VCaP (cell line): ENCODE measurements around the gene HDAC9.

Source experiments
- H3K27ac ChIP-seq: fragments of 450-650 bp; 2 replicates; pipeline ENCODE4 v1.5.1; 2017
- TF ChIP-seq, protein P1 (sequence below): fragments of 450-650 bp; conservative IDR thresholded peaks from 2 replicates; pipeline ENCODE4 v1.5.1; 2017; ENCODE audit warnings: mild to moderate bottlenecking, moderate library complexity

The HDAC9 gene

DNA sequence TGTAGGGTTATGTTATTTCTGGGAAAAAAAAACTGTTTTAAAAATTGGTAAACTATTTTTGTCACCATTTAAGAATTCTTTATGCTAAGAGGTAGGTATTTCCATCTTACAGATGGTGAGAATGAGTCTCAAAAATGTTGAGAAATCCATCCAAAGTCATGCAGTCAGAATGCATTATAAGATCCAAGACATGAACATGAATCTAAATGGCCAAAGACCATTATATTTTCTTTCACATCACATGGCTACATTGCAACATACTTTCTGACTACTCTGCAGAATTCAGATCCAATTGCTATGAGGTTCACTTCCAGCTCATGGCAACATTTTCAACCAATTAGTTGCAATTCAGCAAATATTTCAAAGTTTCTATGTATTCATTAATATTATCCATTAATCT lies 440.7 kb downstream of the HDAC9 start:
- TF ChIP-seq, protein P1, sequence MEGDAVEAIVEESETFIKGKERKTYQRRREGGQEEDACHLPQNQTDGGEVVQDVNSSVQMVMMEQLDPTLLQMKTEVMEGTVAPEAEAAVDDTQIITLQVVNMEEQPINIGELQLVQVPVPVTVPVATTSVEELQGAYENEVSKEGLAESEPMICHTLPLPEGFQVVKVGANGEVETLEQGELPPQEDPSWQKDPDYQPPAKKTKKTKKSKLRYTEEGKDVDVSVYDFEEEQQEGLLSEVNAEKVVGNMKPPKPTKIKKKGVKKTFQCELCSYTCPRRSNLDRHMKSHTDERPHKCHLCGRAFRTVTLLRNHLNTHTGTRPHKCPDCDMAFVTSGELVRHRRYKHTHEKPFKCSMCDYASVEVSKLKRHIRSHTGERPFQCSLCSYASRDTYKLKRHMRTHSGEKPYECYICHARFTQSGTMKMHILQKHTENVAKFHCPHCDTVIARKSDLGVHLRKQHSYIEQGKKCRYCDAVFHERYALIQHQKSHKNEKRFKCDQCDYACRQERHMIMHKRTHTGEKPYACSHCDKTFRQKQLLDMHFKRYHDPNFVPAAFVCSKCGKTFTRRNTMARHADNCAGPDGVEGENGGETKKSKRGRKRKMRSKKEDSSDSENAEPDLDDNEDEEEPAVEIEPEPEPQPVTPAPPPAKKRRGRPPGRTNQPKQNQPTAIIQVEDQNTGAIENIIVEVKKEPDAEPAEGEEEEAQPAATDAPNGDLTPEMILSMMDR: no peak

DNA sequence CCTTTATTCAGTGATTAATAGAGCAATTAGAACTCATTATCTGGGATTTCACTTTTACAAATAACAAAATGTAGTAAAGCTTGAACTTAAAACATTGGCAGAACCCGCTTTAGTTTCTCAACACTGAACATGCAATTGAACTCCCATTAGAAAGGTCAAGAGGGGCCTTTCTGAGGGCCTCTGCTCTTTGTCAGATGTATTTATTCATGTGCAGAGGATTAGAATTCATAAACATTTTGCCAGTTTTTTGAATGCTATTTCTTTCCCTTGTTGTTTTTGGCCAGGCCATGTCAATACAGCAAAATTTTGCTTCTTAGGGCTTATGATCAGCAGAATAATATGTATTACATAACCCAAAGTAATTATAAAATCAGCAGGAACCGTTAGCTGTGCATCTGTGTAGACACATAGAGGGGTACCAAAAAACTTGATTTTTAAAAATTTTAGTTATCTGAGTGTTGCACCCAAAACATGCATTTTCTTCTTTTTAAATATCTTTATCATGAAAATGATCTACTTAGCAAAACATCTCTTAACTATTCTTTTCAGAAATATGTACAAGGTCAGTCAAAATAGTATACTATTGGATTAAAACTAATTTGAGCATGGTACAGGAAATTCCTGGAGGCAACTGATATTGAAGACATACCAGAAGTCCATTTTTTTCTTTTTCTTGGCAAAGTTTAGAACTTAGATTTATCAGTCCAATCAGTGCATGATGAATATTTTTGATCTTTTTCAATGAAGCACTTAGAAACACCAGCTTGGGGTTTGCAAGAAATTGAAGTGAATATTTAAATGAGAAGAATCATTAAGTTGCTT lies 444.4 kb downstream of the HDAC9 start:
- no peak overlapping the region for H3K27ac ChIP-seq
- TF ChIP-seq, protein P1: no peak

More for the DNA sequence above, 440.7 kb downstream of the HDAC9 start:
- H3K27ac ChIP-seq: no peak overlapping the region

DNA sequence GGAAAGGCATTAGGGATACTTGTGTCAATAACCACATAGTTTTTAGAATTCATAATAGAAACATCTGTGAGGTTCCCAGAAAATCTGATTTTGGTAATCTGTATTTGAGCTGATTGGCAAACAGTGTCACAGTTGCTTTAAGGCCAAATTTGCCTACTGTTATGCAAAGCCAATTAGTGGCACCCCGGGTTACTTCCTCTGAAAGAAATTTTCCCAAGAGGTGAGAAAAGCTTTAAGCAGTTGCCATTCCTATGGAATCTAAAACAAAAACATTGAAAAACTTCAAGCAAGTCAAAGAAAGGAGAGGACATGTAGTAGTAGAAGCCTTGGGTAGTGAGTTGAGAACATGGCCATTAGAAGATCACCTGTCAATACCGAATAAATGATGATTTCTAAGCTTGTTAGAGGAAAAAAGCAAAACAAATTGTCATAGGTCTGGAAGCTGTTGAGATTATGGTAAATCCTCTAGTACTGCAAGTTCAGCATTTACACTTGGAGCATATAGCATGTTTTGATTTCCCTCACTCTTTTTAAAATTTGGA lies 445.1 kb downstream of the HDAC9 start:
- TF ChIP-seq, protein P1: no peak
- no peak overlapping the region for H3K27ac ChIP-seq

DNA sequence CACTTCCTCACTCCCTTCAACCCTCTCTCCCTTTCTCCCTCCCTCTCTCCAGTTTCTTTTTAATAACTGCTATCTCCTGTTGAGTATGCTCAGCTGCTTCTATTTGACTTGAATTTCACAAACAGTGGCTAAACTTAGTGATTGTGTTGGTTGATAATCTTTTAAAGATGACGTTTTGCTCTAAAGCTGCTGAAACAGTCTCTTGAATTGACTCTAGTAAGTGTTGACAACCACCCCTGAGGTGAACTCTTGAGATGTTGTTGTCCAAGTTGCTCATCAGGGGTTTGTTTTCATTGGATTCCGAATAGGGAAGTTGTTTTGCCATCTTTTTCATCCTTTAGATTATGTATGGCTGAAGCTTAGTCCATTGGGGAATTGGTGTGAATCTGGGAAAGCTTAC lies 445.7 kb downstream of the HDAC9 start:
- TF ChIP-seq, protein P1: no peak

DNA sequence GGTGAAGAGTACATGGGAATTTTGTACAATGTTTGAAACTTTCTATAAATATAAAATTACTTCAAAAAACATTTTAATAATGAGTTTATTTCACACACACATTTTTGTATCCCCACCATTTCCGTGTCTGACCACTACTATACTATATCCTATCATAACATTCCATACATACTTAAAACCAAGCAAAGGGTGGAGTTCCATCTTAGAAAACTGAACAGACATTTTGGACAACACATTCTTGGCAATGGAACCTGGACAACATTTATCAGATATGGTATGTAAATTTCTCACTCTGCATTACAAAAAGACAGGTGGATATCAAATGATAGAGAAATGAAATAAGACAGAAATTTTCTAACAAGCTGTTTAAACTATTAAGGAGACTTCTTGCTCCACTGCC lies 453.0 kb downstream of the HDAC9 start:
- TF ChIP-seq, protein P1: no peak
- no peak overlapping the region for H3K27ac ChIP-seq

More for the DNA sequence above, 445.7 kb downstream of the HDAC9 start:
- no peak overlapping the region for H3K27ac ChIP-seq

DNA sequence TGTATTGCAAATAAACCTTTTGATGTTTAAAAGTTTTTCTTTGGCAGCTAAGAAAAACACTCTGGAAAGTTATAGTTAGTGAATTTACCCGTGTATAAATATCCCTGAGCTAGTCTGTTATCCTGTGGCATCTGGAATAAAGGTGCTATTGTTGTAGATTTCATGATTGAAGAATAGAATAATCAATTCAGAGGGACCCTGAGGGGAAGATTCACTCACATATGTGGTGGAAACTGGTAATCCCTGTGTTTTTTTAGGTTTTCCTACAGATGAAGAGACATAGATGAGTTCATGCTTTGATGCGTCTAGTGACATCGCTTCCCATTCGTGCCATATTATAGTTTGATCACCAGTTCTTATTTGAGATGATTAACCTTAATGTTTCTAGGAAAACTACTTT lies 457.3 kb downstream of the HDAC9 start:
- no peak overlapping the region for H3K27ac ChIP-seq
- TF ChIP-seq, protein P1: no peak

DNA sequence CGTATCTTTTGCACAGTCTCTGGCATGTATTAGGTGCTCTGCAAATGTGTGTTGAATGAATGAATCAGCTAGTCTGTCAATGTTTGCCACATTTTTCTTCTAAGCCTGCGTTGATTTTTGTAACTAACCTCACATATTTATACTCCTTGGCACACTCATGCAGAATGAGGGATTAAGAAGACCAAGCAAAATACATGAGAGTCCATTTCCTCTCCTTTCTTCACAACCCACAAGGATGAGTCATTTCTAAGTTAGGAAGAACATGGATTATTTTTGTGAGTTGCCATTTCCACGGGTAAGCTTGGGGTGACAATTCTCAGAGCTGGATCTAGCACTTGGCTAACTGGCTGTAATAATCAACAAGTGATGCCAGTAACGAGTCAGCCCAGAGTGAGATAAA lies 463.1 kb downstream of the HDAC9 start:
- no peak overlapping the region for H3K27ac ChIP-seq
- TF ChIP-seq, protein P1: no peak
